ENCODE measurements around the gene ZDHHC22. TPM values are rescaled to one million over a fixed set of nuclear protein-coding genes. Genes with fewer than 3 reads are reported as not detected.

ZDHHC22 gene
- total and polyA plus RNA-seq, 2 experiments from 2014 or later = 0.12 TPM; not detected in 1

- no peak overlapping the region for H3K4me3 ChIP-seq
- no peak overlapping the region for H3K27ac ChIP-seq
- H3K27me3 ChIP-seq = peaks cover 11% of the 10 kb centered on the region
- no peak for TF ChIP-seq CTCF (IDR thresholded peaks at IDR 0.05; ENCODE audit: low read depth, low read length)
- no peaks in the 10 kb centered on the region for H3K36me3 ChIP-seq
- peaks cover 7% of the 10 kb centered on the region for H3K4me1 ChIP-seq (ENCODE audit: low read depth)
- no peak for DNase-seq (ENCODE audit: low read depth in 1 of 2, low spot score in 1 of 2)
- no peaks in the 10 kb centered on the region for H3K9me3 ChIP-seq (ENCODE audit: low read depth)
These were observed 43.5 kb upstream of the ZDHHC22 start for GRCh38 chr14:77185093-77185465.

GRCh38 chr14:77184396-77185092 lies 43.0 kb upstream of the ZDHHC22 start:
- no peak for DNase-seq (ENCODE audit: low read depth in 1 of 2, low spot score in 1 of 2)
- no peak overlapping the region for H3K27ac ChIP-seq
- no peaks in the 10 kb centered on the region for H3K36me3 ChIP-seq
- no peaks in the 10 kb centered on the region for H3K9me3 ChIP-seq (ENCODE audit: low read depth)
- peaks cover 11% of the 10 kb centered on the region for H3K27me3 ChIP-seq
- no peak overlapping the region for H3K4me3 ChIP-seq
- TF ChIP-seq CTCF (IDR thresholded peaks at IDR 0.05; ENCODE audit: low read depth, low read length) = no peak
- H3K4me1 ChIP-seq (ENCODE audit: low read depth) = peaks cover 7% of the 10 kb centered on the region

- Histone ChIP-seq H3K27ac (no peak overlapping the region), H3K9me3 (ENCODE audit: low read depth) (no peaks in the 10 kb centered on the region), H3K4me1 (ENCODE audit: low read depth) (peaks cover 7% of the 10 kb centered on the region), H3K27me3 (peaks cover 11% of the 10 kb centered on the region), H3K36me3 (no peaks in the 10 kb centered on the region), H3K4me3 (no peak overlapping the region)
- DNase-seq (ENCODE audit: low read depth in 1 of 2, low spot score in 1 of 2) = no peak
- no peak for TF ChIP-seq CTCF (IDR thresholded peaks at IDR 0.05; ENCODE audit: low read depth, low read length)
These were observed 42.3 kb upstream of the ZDHHC22 start for GRCh38 chr14:77183896-77184295.

- Histone ChIP-seq H3K9me3 (ENCODE audit: low read depth) (no peaks in the 10 kb centered on the region), H3K36me3 (no peaks in the 10 kb centered on the region), H3K27ac (no peak within 1 kb of the TSS), H3K4me3 (peak within 1 kb of the TSS; percentile 37), H3K27me3 (peaks cover 11% of the 10 kb centered on the region), H3K4me1 (ENCODE audit: low read depth) (no peaks in the 10 kb centered on the region)
- DNase-seq (ENCODE audit: low read depth in 1 of 2, low spot score in 1 of 2) = peak; percentile 15 to 84
- TF ChIP-seq CTCF (IDR thresholded peaks at IDR 0.05; ENCODE audit: low read depth, low read length) = no peak
These were observed 40.2 kb upstream of the ZDHHC22 start, which contains the start of gene TMEM63C for GRCh38 chr14:77181603-77182437. TMEM63C (plus strand) TSS chr14:77181798; CDS start chr14:77218814, 37,016 bp downstream.

- Histone ChIP-seq H3K4me1 (ENCODE audit: low read depth) (no peaks in the 10 kb centered on the region), H3K4me3 (peak overlapping the region; percentile 37), H3K27ac (no peak overlapping the region), H3K36me3 (no peaks in the 10 kb centered on the region), H3K27me3 (peaks cover 15% of the 10 kb centered on the region), H3K9me3 (ENCODE audit: low read depth) (no peaks in the 10 kb centered on the region)
- no peak for TF ChIP-seq CTCF (IDR thresholded peaks at IDR 0.05; ENCODE audit: low read depth, low read length)
- no peak for DNase-seq (ENCODE audit: low read depth in 1 of 2, low spot score in 1 of 2)
These were observed 39.4 kb upstream of the ZDHHC22 start for GRCh38 chr14:77180726-77181602.

Data from cardiac muscle cell (in vitro differentiated cells and primary cell).